ENCODE measurements around the gene DIAPH3. TPM values are rescaled to one million over a fixed set of nuclear protein-coding genes. Genes with fewer than 3 reads are reported as not detected.

Gene DIAPH3
- 3.2 and 3.7 TPM in 2 replicates for total RNA-seq

DNA sequence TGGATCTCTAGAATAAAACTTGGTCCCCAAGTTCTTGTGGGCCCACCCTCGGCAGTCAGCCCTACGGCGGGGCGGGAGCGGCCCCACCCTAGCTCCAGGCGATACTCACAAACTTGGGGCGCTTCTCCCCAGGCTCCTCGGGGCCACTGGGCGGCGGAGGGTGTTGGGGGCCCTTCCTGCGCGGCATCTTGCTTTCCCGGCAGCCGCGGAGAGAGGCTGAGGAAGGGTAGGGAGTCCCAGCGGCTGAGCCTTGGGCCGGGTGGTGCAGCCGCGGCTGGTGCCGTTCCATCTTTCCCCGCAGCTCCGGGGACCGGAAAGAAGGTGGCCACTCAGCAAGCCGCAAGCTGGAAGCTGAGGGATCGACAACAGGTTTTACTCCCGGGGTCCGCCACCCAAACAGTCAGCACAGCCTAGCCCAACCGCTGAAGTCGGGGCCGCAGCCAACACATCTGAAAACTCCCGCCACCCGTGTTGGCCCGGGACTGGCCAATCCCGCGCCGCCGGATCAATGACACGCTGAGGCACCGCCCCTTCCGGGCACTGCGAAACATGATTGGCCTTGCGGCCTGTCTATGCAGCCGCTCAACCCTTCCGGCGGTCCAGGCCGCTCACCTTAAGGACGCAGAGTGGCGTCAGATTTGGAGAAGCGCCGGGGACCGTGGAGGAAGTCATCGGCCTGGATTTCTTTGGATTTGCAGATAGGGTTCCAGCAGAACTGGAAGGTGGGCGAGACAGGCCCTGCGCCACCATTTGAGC, at the start of gene DIAPH3:
DIAPH3 (minus strand) TSS at position 451 of the 756 bp plus-strand sequence; CDS start at position 289, 162 bp downstream.

Other genes starting within 250 kb of the DIAPH3 start
- gene TDRD3, start 233.3 kb upstream of the DIAPH3 start, total RNA-seq: 13.4 and 17.8 TPM in 2 replicates